HepG2 (cell line): ENCODE measurements around the gene RBMS2. TPM values are rescaled to one million over a fixed set of nuclear protein-coding genes. Genes with fewer than 3 reads are reported as not detected.

ENCODE experiments used
- CBX1 ChIP-seq: IDR thresholded peaks from one replicate; pipeline ENCODE4 v1.6.1; 2016; ENCODE audit warnings: antibody characterized with exemption, low read depth
- HDAC1 ChIP-seq: sonication (generic); formaldehyde crosslinking; IDR thresholded peaks from 2 replicates; pipeline ENCODE4 v1.5.1; 2020; ENCODE audit warnings: mild to moderate bottlenecking, missing genetic modification reagents
- HMG20A ChIP-seq: IDR thresholded peaks from 2 replicates; pipeline ENCODE4 v1.6.1; 2016; ENCODE audit warnings: borderline replicate concordance
- HNRNPL ChIP-seq: fragments of 200-400 bp; formaldehyde crosslinking; IDR thresholded peaks from 2 replicates; pipeline ENCODE4 v1.6.1; 2017; ENCODE audit warnings: mild to moderate bottlenecking, low read depth, low read length
- PHF5A ChIP-seq: IDR thresholded peaks from one replicate; pipeline ENCODE4 v1.6.1; 2018; ENCODE audit warnings: low read depth, missing genetic modification reagents; ENCODE audit not compliant: unreplicated experiment
- POGZ ChIP-seq: sonication (generic); formaldehyde crosslinking; IDR thresholded peaks from 2 replicates; pipeline ENCODE4 v1.4.0; 2020; ENCODE audit warnings: mild to moderate bottlenecking, missing genetic modification reagents
- RBM22 ChIP-seq: fragments of 200-400 bp; formaldehyde crosslinking; optimal IDR thresholded peaks from 2 replicates; pipeline ENCODE3; 2017; ENCODE audit warnings: mild to moderate bottlenecking, low read length, moderate library complexity
- REPIN1 ChIP-seq: sonication (generic); formaldehyde crosslinking; IDR thresholded peaks from 2 replicates; pipeline ENCODE4 v1.8.0; 2022; ENCODE audit warnings: missing genetic modification reagents, low read depth, mild to moderate bottlenecking, borderline replicate concordance
- SRY ChIP-seq: sonication (generic); formaldehyde crosslinking; IDR thresholded peaks from 2 replicates; pipeline ENCODE4 v1.8.0; 2022; ENCODE audit warnings: mild to moderate bottlenecking, missing genetic modification reagents
- TBX3 ChIP-seq: fragments of 450-650 bp; IDR thresholded peaks from 2 replicates; pipeline ENCODE4 v1.6.1; 2017; ENCODE audit warnings: antibody characterized with exemption, mild to moderate bottlenecking, inconsistent platforms, borderline replicate concordance
- TSC22D2 ChIP-seq: sonication (generic); formaldehyde crosslinking; IDR thresholded peaks from 2 replicates; pipeline ENCODE4 v1.5.1; 2020; ENCODE audit warnings: missing genetic modification reagents, mild to moderate bottlenecking, borderline replicate concordance
- XRCC5 ChIP-seq: fragments of 200-400 bp; formaldehyde crosslinking; optimal IDR thresholded peaks from 2 replicates; pipeline ENCODE3; 2017; ENCODE audit warnings: mild to moderate bottlenecking, low read length
- ZNF10 ChIP-seq: sonication (generic); formaldehyde crosslinking; IDR thresholded peaks from 2 replicates; pipeline ENCODE4 v1.4.0; 2020; ENCODE audit warnings: mild to moderate bottlenecking, low read depth, missing genetic modification reagents, borderline replicate concordance
- ZNF124 ChIP-seq: sonication (generic); formaldehyde crosslinking; IDR thresholded peaks from 2 replicates; pipeline ENCODE4 v1.4.0; 2020; ENCODE audit warnings: missing genetic modification reagents
- ZNF256 ChIP-seq: sonication (generic); formaldehyde crosslinking; conservative IDR thresholded peaks from 2 replicates; pipeline ENCODE4 v1.4.0; 2020; ENCODE audit warnings: missing genetic modification reagents
- ZNF335 ChIP-seq: sonication (generic); formaldehyde crosslinking; IDR thresholded peaks from 2 replicates; pipeline ENCODE4 v1.4.0; 2020; ENCODE audit warnings: missing genetic modification reagents
- ZNF343 ChIP-seq: sonication (generic); formaldehyde crosslinking; IDR thresholded peaks from 2 replicates; pipeline ENCODE4 v1.4.0; 2020; ENCODE audit warnings: mild to moderate bottlenecking, missing genetic modification reagents
- ZNF354B ChIP-seq: sonication (generic); formaldehyde crosslinking; IDR thresholded peaks from 2 replicates; pipeline ENCODE4 v1.8.0; 2022; ENCODE audit warnings: mild to moderate bottlenecking, missing genetic modification reagents
- ZNF567 ChIP-seq: sonication (generic); formaldehyde crosslinking; IDR thresholded peaks from 2 replicates; pipeline ENCODE4 v1.8.1; 2023; ENCODE audit warnings: mild to moderate bottlenecking, missing genetic modification reagents, borderline replicate concordance
- ZNF775 ChIP-seq: sonication (generic); formaldehyde crosslinking; IDR thresholded peaks from 2 replicates; pipeline ENCODE4 v1.4.0; 2020; ENCODE audit warnings: missing genetic modification reagents, mild to moderate bottlenecking, moderate library complexity, borderline replicate concordance
- ZNF788 ChIP-seq: sonication (generic); formaldehyde crosslinking; IDR thresholded peaks from 2 replicates; pipeline ENCODE4 v1.5.0; 2020; ENCODE audit warnings: mild to moderate bottlenecking, missing genetic modification reagents, borderline replicate concordance
- ZXDC ChIP-seq: sonication (generic); formaldehyde crosslinking; IDR thresholded peaks from 2 replicates; pipeline ENCODE4 v1.5.0; 2020; ENCODE audit warnings: mild to moderate bottlenecking, missing genetic modification reagents
- polyA plus RNA-seq, 8 experiments: library from polyadenylated mRNA; depleted of rRNA in 3 of 8; stranded (reverse) in 7 of 8; unstranded in 1 of 8; fragments of >200 nt; fragmentation: Illumina TruSeq in 4 of 8; extraction: Trizol in 4 of 8; gene quantifications; 2 replicates each; pipeline versions ENCODE4 v1.2.1 to v1.2.3, GENCODE V29; 2011 to 2016; ENCODE audit warnings: low read depth in 4 of 8, missing spikeins in 1 of 8, mixed read lengths in 1 of 8; ENCODE audit not compliant: insufficient read depth in 1 of 8
- total RNA-seq, 5 experiments: library from RNA; depleted of rRNA; stranded (reverse); fragments of >200 nt; fragmentation: Illumina TruSeq; extraction: Trizol; gene quantifications; 2 replicates each; pipeline ENCODE4 v1.2.3, GENCODE V29; 2016; ENCODE audit warnings: low read depth in 1 of 5
- TF ChIP-seq, protein P1 (sequence below): sonication (generic); formaldehyde crosslinking; IDR thresholded peaks from 2 replicates; pipeline ENCODE4 v1.8.0; 2022; ENCODE audit warnings: mild to moderate bottlenecking, missing genetic modification reagents, moderate library complexity
- TF ChIP-seq, protein P2 (sequence below): sonication (generic); formaldehyde crosslinking; IDR thresholded peaks from 2 replicates; pipeline ENCODE4 v1.5.1; 2020; ENCODE audit warnings: mild to moderate bottlenecking, moderate library complexity, missing genetic modification reagents

Gene RBMS2
- total and polyA plus RNA-seq, 2 of the 13 experiments (the other 11 are each of a cell fraction or from before 2014, with no cell fraction given): 0.53 to 7.4 TPM

- TF ChIP-seq HDAC1 (CRISPR knock-in tag) (0 out of 2 replicates have a peak, but pooled peaks have one; percentile 47), ZNF124 (no peak), TBX3 (no peak), ZNF335 (CRISPR knock-in tag) (0 out of 2 replicates have a peak, but pooled peaks have one; percentile 58), SRY (CRISPR knock-in tag) (peak; percentile 76; the same call in 1 of the 2 replicates), POGZ (no peak), CBX1 (no peak), ZNF567 (no peak; the same call in 1 of the 2 replicates), ZNF775 (CRISPR knock-in tag) (no peak), ZNF10 (CRISPR knock-in tag) (no peak), REPIN1 (0 out of 2 replicates have a peak, but pooled peaks have one; percentile 49), ZXDC (CRISPR knock-in tag) (peak; percentile 74; the same call in 1 of the 2 replicates), ZNF788 (CRISPR knock-in tag) (peak; percentile 79; the same call in 1 of the 2 replicates), TSC22D2 (CRISPR knock-in tag) (0 out of 2 replicates have a peak, but pooled peaks have one; percentile 35), XRCC5 (no peak), ZNF343 (CRISPR knock-in tag) (peak; percentile 86; the same call in 1 of the 2 replicates), ZNF256 (CRISPR knock-in tag) (peak; percentile 98), HMG20A (no peak), HNRNPL (0 out of 2 replicates have a peak, but pooled peaks have one; percentile 3), RBM22 (no peak), PHF5A (no peak), ZNF354B (CRISPR knock-in tag) (no peak)
- TF ChIP-seq, protein P1, sequence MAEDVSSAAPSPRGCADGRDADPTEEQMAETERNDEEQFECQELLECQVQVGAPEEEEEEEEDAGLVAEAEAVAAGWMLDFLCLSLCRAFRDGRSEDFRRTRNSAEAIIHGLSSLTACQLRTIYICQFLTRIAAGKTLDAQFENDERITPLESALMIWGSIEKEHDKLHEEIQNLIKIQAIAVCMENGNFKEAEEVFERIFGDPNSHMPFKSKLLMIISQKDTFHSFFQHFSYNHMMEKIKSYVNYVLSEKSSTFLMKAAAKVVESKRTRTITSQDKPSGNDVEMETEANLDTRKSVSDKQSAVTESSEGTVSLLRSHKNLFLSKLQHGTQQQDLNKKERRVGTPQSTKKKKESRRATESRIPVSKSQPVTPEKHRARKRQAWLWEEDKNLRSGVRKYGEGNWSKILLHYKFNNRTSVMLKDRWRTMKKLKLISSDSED: no peak
- TF ChIP-seq, protein P2, sequence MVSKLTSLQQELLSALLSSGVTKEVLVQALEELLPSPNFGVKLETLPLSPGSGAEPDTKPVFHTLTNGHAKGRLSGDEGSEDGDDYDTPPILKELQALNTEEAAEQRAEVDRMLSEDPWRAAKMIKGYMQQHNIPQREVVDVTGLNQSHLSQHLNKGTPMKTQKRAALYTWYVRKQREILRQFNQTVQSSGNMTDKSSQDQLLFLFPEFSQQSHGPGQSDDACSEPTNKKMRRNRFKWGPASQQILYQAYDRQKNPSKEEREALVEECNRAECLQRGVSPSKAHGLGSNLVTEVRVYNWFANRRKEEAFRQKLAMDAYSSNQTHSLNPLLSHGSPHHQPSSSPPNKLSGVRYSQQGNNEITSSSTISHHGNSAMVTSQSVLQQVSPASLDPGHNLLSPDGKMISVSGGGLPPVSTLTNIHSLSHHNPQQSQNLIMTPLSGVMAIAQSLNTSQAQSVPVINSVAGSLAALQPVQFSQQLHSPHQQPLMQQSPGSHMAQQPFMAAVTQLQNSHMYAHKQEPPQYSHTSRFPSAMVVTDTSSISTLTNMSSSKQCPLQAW (CRISPR knock-in tag): no peak
Measured at GRCh38 chr12:56488041-56488955, 33.3 kb upstream of the RBMS2 start, which contains the start of gene GLS2 (continued).
